PC-9 (cell line): ENCODE results near the gene IFNB1.

Source experiments
- EZH2 ChIP-seq: fragments of 200-600 bp; sonication (generic); IDR thresholded peaks from 2 replicates; pipeline ENCODE4 v1.8.0; 2017; ENCODE audit warnings: antibody characterized with exemption, low read depth
- TF ChIP-seq, protein P1 (sequence below): fragments of 200-600 bp; sonication (generic); conservative IDR thresholded peaks from 2 replicates; pipeline ENCODE4 v1.6.1; 2017; ENCODE audit warnings: mixed run types, antibody characterized with exemption, mild to moderate bottlenecking, moderate library complexity

DNA sequence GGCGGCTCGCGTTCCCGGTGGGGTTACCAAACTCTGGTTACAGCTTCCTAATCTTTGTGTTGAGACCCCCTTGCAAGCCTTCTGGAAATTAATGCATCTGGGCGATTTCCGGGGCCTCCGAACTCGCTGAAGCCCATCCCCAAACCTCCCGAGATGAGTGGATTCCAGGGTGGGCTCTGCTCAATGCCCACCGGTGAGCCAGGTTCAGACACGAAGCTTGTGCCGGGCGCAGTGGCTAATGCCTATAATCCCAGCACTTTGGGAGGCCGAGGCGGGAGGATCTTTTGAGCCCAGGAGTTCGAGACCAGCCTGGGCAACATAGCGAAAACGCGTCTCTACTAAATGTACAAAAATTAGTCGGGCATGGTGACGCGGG lies 45.9 kb downstream of the IFNB1 start:
- TF ChIP-seq, protein P1, sequence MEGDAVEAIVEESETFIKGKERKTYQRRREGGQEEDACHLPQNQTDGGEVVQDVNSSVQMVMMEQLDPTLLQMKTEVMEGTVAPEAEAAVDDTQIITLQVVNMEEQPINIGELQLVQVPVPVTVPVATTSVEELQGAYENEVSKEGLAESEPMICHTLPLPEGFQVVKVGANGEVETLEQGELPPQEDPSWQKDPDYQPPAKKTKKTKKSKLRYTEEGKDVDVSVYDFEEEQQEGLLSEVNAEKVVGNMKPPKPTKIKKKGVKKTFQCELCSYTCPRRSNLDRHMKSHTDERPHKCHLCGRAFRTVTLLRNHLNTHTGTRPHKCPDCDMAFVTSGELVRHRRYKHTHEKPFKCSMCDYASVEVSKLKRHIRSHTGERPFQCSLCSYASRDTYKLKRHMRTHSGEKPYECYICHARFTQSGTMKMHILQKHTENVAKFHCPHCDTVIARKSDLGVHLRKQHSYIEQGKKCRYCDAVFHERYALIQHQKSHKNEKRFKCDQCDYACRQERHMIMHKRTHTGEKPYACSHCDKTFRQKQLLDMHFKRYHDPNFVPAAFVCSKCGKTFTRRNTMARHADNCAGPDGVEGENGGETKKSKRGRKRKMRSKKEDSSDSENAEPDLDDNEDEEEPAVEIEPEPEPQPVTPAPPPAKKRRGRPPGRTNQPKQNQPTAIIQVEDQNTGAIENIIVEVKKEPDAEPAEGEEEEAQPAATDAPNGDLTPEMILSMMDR = no peak
- no peak for TF ChIP-seq EZH2
